ENCODE data around the gene GRK5. TPM values are rescaled to one million over a fixed set of nuclear protein-coding genes. Genes with fewer than 3 reads are reported as not detected.

The GRK5 gene
- total RNA-seq, 1 donor from 2014 or later: 77.6 TPM

GRCh38 chr10:119216127-119216526 is 8.8 kb downstream of the GRK5 start:
- no peak for DNase-seq
- Mint-ChIP-seq H3K4me3 (ENCODE audit: unreplicated experiment) (no peak overlapping the region), H3K27me3 (ENCODE audit: unreplicated experiment) (peaks cover 2% of the 10 kb centered on the region), H3K36me3 (ENCODE audit: unreplicated experiment) (no peaks in the 10 kb centered on the region), H3K9me3 (ENCODE audit: unreplicated experiment) (peaks cover 2% of the 10 kb centered on the region), H3K4me1 (ENCODE audit: low read depth, unreplicated experiment) (peaks cover 22% of the 10 kb centered on the region), H3K27ac (ENCODE audit: unreplicated experiment) (no peak overlapping the region)
- TF ChIP-seq CTCF (IDR thresholded peaks at IDR 0.05; ENCODE audit: partially characterized antibody, unreplicated experiment): no peak

GRCh38 chr10:119217401-119217800 is 10.0 kb downstream of the GRK5 start:
- Mint-ChIP-seq H3K9me3 (ENCODE audit: unreplicated experiment) (no peaks in the 10 kb centered on the region), H3K27me3 (ENCODE audit: unreplicated experiment) (peaks cover 2% of the 10 kb centered on the region), H3K27ac (ENCODE audit: unreplicated experiment) (no peak overlapping the region), H3K36me3 (ENCODE audit: unreplicated experiment) (no peaks in the 10 kb centered on the region), H3K4me1 (ENCODE audit: low read depth, unreplicated experiment) (peaks cover 16% of the 10 kb centered on the region), H3K4me3 (ENCODE audit: unreplicated experiment) (no peak overlapping the region)
- no peak for DNase-seq
- TF ChIP-seq CTCF (IDR thresholded peaks at IDR 0.05; ENCODE audit: partially characterized antibody, unreplicated experiment): no peak

GRCh38 chr10:119217991-119218490 is 10.7 kb downstream of the GRK5 start:
- Mint-ChIP-seq H3K36me3 (ENCODE audit: unreplicated experiment) (no peaks in the 10 kb centered on the region), H3K27me3 (ENCODE audit: unreplicated experiment) (peaks cover 3% of the 10 kb centered on the region), H3K4me3 (ENCODE audit: unreplicated experiment) (no peak overlapping the region), H3K4me1 (ENCODE audit: low read depth, unreplicated experiment) (peaks cover 16% of the 10 kb centered on the region), H3K9me3 (ENCODE audit: unreplicated experiment) (no peaks in the 10 kb centered on the region), H3K27ac (ENCODE audit: unreplicated experiment) (no peak overlapping the region)
- no peak for DNase-seq
- no peak for TF ChIP-seq CTCF (IDR thresholded peaks at IDR 0.05; ENCODE audit: partially characterized antibody, unreplicated experiment)

DNA sequence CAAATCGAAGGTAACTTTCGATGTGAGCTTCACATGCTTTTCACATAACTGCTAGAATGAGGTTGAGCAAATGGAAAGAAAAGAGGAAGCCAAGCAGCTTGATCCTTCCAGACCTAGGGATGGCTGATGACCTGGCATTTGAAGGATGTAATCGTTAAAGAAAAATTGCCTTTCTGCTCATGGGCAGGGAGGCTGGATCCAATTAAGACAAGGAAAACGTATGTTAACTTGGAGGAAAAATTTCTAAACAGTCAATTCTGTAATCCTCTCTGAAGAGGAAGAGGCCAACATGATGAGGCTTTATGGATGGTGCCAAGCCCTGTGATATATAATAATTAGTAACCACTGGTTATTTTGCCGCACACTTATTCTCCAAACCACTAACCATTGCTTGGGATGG is 12.5 kb downstream of the GRK5 start:
- DNase-seq: no peak
- H3K27ac Mint-ChIP-seq (ENCODE audit: unreplicated experiment): no peak overlapping the region
- peaks cover 3% of the 10 kb centered on the region for H3K27me3 Mint-ChIP-seq (ENCODE audit: unreplicated experiment)
- no peak for TF ChIP-seq CTCF (IDR thresholded peaks at IDR 0.05; ENCODE audit: partially characterized antibody, unreplicated experiment)
- H3K9me3 Mint-ChIP-seq (ENCODE audit: unreplicated experiment): no peaks in the 10 kb centered on the region
- no peak overlapping the region for H3K4me3 Mint-ChIP-seq (ENCODE audit: unreplicated experiment)
- peaks cover 22% of the 10 kb centered on the region for H3K4me1 Mint-ChIP-seq (ENCODE audit: low read depth, unreplicated experiment)
- no peaks in the 10 kb centered on the region for H3K36me3 Mint-ChIP-seq (ENCODE audit: unreplicated experiment)

DNA sequence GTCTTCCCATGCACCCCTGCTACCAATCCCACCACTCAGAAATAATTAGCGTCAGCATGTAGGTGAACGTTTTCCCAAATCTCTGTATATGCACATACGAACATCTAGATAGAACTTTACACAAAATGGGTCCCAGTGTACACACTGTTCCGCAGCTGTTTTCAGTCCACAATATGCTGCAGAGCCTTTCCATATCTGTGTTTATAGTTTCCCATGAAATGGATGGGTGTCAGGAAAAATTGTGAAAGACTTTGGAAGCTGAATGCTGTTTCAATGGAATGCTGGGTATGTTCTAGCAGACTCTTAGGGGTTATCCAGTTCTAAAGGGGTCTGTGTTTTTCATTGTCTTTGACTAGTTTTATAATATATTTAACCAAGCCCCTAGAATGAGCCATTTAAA is 13.8 kb downstream of the GRK5 start:
- Mint-ChIP-seq H3K9me3 (ENCODE audit: unreplicated experiment) (no peaks in the 10 kb centered on the region), H3K27ac (ENCODE audit: unreplicated experiment) (no peak overlapping the region)

More for the DNA sequence above, 13.8 kb downstream of the GRK5 start:
- H3K4me1 Mint-ChIP-seq (ENCODE audit: low read depth, unreplicated experiment): peaks cover 20% of the 10 kb centered on the region
- H3K36me3 Mint-ChIP-seq (ENCODE audit: unreplicated experiment): no peaks in the 10 kb centered on the region
- no peak for DNase-seq
- peaks cover 3% of the 10 kb centered on the region for H3K27me3 Mint-ChIP-seq (ENCODE audit: unreplicated experiment)
- TF ChIP-seq CTCF (IDR thresholded peaks at IDR 0.05; ENCODE audit: partially characterized antibody, unreplicated experiment): no peak
- no peak overlapping the region for H3K4me3 Mint-ChIP-seq (ENCODE audit: unreplicated experiment)

Data from glutamatergic neuron (in vitro differentiated cells).